Measurements from ENCODE around the gene CORO2B. TPM values are rescaled to one million over a fixed set of nuclear protein-coding genes. Genes with fewer than 3 reads are reported as not detected.

CORO2B gene
- total RNA-seq, 2 donors from 2014 or later = 4.3 to 8.5 TPM

GRCh38 chr15:68553994-68554720, 24.6 kb upstream of the CORO2B start:
- Histone ChIP-seq H3K27ac (no peak overlapping the region), H3K4me3 (no peak overlapping the region), H3K9me3 (no peaks in the 10 kb centered on the region), H3K4me1 (ENCODE audit: control insufficient read depth in 1 of 2, low read depth in 2 of 2) (peaks cover 2 to 12% of the 10 kb centered on the region in 2 donors), H3K36me3 (no peaks in the 10 kb centered on the region), H3K27me3 (replicated peaks; ENCODE audit: insufficient read depth) (no peaks in the 10 kb centered on the region)
- no peak for DNase-seq (ENCODE audit: low spot score)
- peak; percentile 77 for TF ChIP-seq CTCF (IDR thresholded peaks at IDR 0.05)
- no peak for ATAC-seq (ENCODE audit: insufficient number of reproducible peaks, low FRiP score, low read depth)

GRCh38 chr15:68554721-68555678, 23.8 kb upstream of the CORO2B start:
- DNase-seq (ENCODE audit: low spot score) (no peak), ATAC-seq (ENCODE audit: insufficient number of reproducible peaks, low FRiP score, low read depth) (no peak)
- no peak for TF ChIP-seq CTCF (IDR thresholded peaks at IDR 0.05)

GRCh38 chr15:68555679-68556037, 23.1 kb upstream of the CORO2B start:
- H3K9me3 ChIP-seq = no peaks in the 10 kb centered on the region
- no peak for ATAC-seq (ENCODE audit: insufficient number of reproducible peaks, low FRiP score, low read depth)
- no peak for TF ChIP-seq CTCF (IDR thresholded peaks at IDR 0.05)
- DNase-seq (ENCODE audit: low spot score) = no peak
- H3K4me3 ChIP-seq = no peak overlapping the region
- H3K27ac ChIP-seq = no peak overlapping the region
- H3K36me3 ChIP-seq = no peaks in the 10 kb centered on the region
- peaks cover 2 to 15% of the 10 kb centered on the region in 2 donors for H3K4me1 ChIP-seq (ENCODE audit: control insufficient read depth in 1 of 2, low read depth in 2 of 2)
- no peaks in the 10 kb centered on the region for H3K27me3 ChIP-seq (replicated peaks; ENCODE audit: insufficient read depth)

More at GRCh38 chr15:68554721-68555678, 23.8 kb upstream of the CORO2B start:
- Histone ChIP-seq H3K27ac (no peak overlapping the region), H3K9me3 (no peaks in the 10 kb centered on the region), H3K4me1 (ENCODE audit: control insufficient read depth in 1 of 2, low read depth in 2 of 2) (peaks cover 2 to 17% of the 10 kb centered on the region in 2 donors), H3K36me3 (no peaks in the 10 kb centered on the region), H3K4me3 (no peak overlapping the region), H3K27me3 (replicated peaks; ENCODE audit: insufficient read depth) (no peaks in the 10 kb centered on the region)

GRCh38 chr15:68556139-68556990, 22.4 kb upstream of the CORO2B start:
- H3K4me1 ChIP-seq (ENCODE audit: control insufficient read depth in 1 of 2, low read depth in 2 of 2) = peaks cover 2 to 13% of the 10 kb centered on the region in 2 donors
- no peak overlapping the region for H3K4me3 ChIP-seq
- DNase-seq (ENCODE audit: low spot score) = no peak
- no peak for ATAC-seq (ENCODE audit: insufficient number of reproducible peaks, low FRiP score, low read depth)
- no peak overlapping the region for H3K27ac ChIP-seq
- no peaks in the 10 kb centered on the region for H3K36me3 ChIP-seq
- no peak for TF ChIP-seq CTCF (IDR thresholded peaks at IDR 0.05)
- H3K27me3 ChIP-seq (replicated peaks; ENCODE audit: insufficient read depth) = no peaks in the 10 kb centered on the region
- H3K9me3 ChIP-seq = no peaks in the 10 kb centered on the region
